Breast epithelium (tissue), 3 donors: ENCODE data around the gene PPRC1.

Experiments
- POLR2A ChIP-seq: fragments of 450-650 bp; IDR thresholded peaks from one replicate; pipeline ENCODE4 v1.6.1; 2016; ENCODE audit warnings: antibody characterized with exemption, mild to moderate bottlenecking, moderate library complexity
- POLR2AphosphoS5 ChIP-seq, 3 donors: sonication (generic); formaldehyde crosslinking; IDR thresholded peaks; one replicate each; pipeline ENCODE4 v1.6.1; 2017; ENCODE audit warnings: antibody characterized with exemption in 3 of 3
- TF ChIP-seq, protein P1 (sequence below), 3 donors: fragments of 450-650 bp; IDR thresholded peaks; one replicate each; pipeline ENCODE4 v1.5.1; 2016 to 2017; ENCODE audit warnings: antibody characterized with exemption in 3 of 3, mild to moderate bottlenecking in 3 of 3, moderate library complexity in 3 of 3

DNA sequence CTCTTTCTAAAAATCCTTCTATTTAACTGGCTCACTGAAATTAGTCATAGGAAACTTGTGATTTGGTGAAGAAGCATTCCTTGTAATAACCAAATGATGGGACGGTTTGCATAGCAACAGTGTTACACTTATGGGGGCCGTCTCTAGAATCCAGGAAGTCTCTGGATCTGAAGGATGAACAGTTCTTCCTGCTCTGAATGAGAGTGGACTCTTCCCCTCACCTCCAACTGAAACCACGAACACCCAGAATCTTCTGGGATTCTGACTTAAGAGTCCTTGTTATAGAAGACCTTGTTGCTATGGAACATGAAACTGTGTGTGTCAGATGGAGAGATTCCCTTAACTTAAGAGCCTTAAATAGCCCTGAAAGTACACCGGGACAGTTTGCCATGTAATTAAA is 42.6 kb downstream of the PPRC1 start:
- no peak for TF ChIP-seq POLR2A
- TF ChIP-seq, protein P1, sequence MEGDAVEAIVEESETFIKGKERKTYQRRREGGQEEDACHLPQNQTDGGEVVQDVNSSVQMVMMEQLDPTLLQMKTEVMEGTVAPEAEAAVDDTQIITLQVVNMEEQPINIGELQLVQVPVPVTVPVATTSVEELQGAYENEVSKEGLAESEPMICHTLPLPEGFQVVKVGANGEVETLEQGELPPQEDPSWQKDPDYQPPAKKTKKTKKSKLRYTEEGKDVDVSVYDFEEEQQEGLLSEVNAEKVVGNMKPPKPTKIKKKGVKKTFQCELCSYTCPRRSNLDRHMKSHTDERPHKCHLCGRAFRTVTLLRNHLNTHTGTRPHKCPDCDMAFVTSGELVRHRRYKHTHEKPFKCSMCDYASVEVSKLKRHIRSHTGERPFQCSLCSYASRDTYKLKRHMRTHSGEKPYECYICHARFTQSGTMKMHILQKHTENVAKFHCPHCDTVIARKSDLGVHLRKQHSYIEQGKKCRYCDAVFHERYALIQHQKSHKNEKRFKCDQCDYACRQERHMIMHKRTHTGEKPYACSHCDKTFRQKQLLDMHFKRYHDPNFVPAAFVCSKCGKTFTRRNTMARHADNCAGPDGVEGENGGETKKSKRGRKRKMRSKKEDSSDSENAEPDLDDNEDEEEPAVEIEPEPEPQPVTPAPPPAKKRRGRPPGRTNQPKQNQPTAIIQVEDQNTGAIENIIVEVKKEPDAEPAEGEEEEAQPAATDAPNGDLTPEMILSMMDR (IDR thresholded peaks at IDR 0.05) = no peak
- no peak for TF ChIP-seq POLR2AphosphoS5 (IDR thresholded peaks at IDR 0.05)
